CD1c-positive myeloid dendritic cell (primary cell): Measurements from ENCODE around the gene RALGAPA1.
"Not testable (repeated sequence)": the region's sequence is repeated elsewhere in the genome, so short reads cannot be mapped to it uniquely, and the experiment has no call there.

Source experiments
- DNase-seq: peaks from one replicate; pipeline ENCODE4 v3.0.0-alpha.2; 2016; ENCODE audit errors: extremely low spot score

The RALGAPA1 gene

GRCh38 chr14:35821564-35822411 lies 12.7 kb upstream of the RALGAPA1 start:
- peak; percentile 50 for DNase-seq

- DNase-seq, result no peak
Observed at GRCh38 chr14:35819591-35820540, 10.8 kb upstream of the RALGAPA1 start.

GRCh38 chr14:35818346-35819115 lies 9.4 kb upstream of the RALGAPA1 start:
- peak; percentile 23 for DNase-seq

- DNase-seq, result peak; percentile 76
Observed at GRCh38 chr14:35814371-35815005, 5.4 kb upstream of the RALGAPA1 start.

- no peak for DNase-seq
Observed at GRCh38 chr14:35810963-35811362, 1.9 kb upstream of the RALGAPA1 start.

- no peak for DNase-seq
Observed at GRCh38 chr14:35809597-35809996, 502 bp upstream of the RALGAPA1 start.

GRCh38 chr14:35808076-35808637 lies 938 bp downstream of the RALGAPA1 start:
- DNase-seq, result peak; percentile 21

GRCh38 chr14:35807131-35807961 lies 1.7 kb downstream of the RALGAPA1 start:
- no peak for DNase-seq

GRCh38 chr14:35806006-35806907 lies 2.8 kb downstream of the RALGAPA1 start:
- no peak for DNase-seq

- DNase-seq, result no peak
Observed at GRCh38 chr14:35797796-35798195, 11.3 kb downstream of the RALGAPA1 start.

- no peak for DNase-seq
Observed at GRCh38 chr14:35789651-35790050, 19.4 kb downstream of the RALGAPA1 start.

- DNase-seq, result no peak
Observed at GRCh38 chr14:35786856-35787255, 22.2 kb downstream of the RALGAPA1 start.

- DNase-seq, result no peak
Observed at GRCh38 chr14:35783699-35784098, 25.4 kb downstream of the RALGAPA1 start.

GRCh38 chr14:35779368-35779767 lies 29.7 kb downstream of the RALGAPA1 start:
- DNase-seq, result no peak

- not testable (repeated sequence) for DNase-seq
Observed at GRCh38 chr14:35777550-35777949, 31.5 kb downstream of the RALGAPA1 start.

GRCh38 chr14:35776823-35777222 lies 32.3 kb downstream of the RALGAPA1 start:
- DNase-seq, result no peak

- not testable (repeated sequence) for DNase-seq
Observed at GRCh38 chr14:35776085-35776484, 33.0 kb downstream of the RALGAPA1 start.

- DNase-seq, result no peak
Observed at GRCh38 chr14:35766700-35767082, 42.4 kb downstream of the RALGAPA1 start.
